Brain microvascular endothelial cell (primary cell): ENCODE results near the gene OSBPL7.

Source experiments
- DNase-seq: peaks from one replicate; pipeline ENCODE4 v3.0.0-alpha.2; 2020
- H3K27ac ChIP-seq: fragments of 250-450 bp; sonication (Bioruptor Pico); 2 replicates; pipeline ENCODE4 v1.5.1; 2020; ENCODE audit warnings: mild to moderate bottlenecking, moderate library complexity
- H3K27me3 ChIP-seq: fragments of 250-450 bp; sonication (Bioruptor Pico); replicated peaks from 2 replicates; pipeline ENCODE4 v1.5.1; 2020; ENCODE audit warnings: mild to moderate bottlenecking
- H3K36me3 ChIP-seq: fragments of 250-450 bp; sonication (Bioruptor Pico); replicated peaks from 2 replicates; pipeline ENCODE4 v1.5.1; 2020; ENCODE audit warnings: mild to moderate bottlenecking
- H3K4me3 ChIP-seq: 2 replicates; pipeline ENCODE4 v1.5.1; 2011; ENCODE audit warnings: low read depth, mild to moderate bottlenecking, control low read depth, low read length, moderate library complexity
- CTCF ChIP-seq: IDR thresholded peaks from 2 replicates; pipeline ENCODE4 v1.5.1; 2011; ENCODE audit warnings: low read depth, mild to moderate bottlenecking, moderate library complexity, low read length, control low read depth, inconsistent platforms; ENCODE audit errors: missing control alignments
- in situ Hi-C: cut with HindIII; loops from 2 replicates; pipeline ENCODE4 v1.10.0; 2017; ENCODE audit warnings: low sequenced_read_pairs, low pct_ligation_motif_present

The OSBPL7 gene

GRCh38 chr17:47806026-47806912 lies 15.3 kb downstream of the OSBPL7 start:
- H3K27ac ChIP-seq, result no peak overlapping the region
- no peak for TF ChIP-seq CTCF
- no peak for DNase-seq
- H3K36me3 ChIP-seq, result peaks cover 23% of the 10 kb centered on the region
- H3K4me3 ChIP-seq, result no peak overlapping the region
- in situ Hi-C loops, result no loop called here
- peaks cover 9% of the 10 kb centered on the region for H3K27me3 ChIP-seq

DNA sequence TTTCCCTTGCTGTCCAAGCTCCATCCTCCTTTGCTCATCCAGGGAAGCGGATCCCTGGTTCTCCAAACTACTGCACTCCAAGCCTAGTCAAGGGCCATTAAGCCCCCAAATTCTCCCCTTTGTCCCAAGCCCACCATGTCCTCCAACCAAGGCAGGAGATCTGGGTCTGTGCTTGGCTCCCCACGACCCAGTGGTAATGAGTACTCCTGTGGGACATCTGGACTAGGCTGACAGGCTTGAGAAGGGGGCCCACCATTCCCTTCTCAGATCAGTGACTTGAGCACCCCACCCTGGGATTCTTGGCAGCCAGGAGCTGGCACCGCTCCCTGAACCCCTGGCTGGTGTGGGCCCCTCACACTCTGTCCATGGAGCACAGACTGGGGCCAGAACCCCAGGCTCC lies 17.1 kb downstream of the OSBPL7 start:
- TF ChIP-seq CTCF, result no peak
- in situ Hi-C loops, result no loop called here

DNA sequence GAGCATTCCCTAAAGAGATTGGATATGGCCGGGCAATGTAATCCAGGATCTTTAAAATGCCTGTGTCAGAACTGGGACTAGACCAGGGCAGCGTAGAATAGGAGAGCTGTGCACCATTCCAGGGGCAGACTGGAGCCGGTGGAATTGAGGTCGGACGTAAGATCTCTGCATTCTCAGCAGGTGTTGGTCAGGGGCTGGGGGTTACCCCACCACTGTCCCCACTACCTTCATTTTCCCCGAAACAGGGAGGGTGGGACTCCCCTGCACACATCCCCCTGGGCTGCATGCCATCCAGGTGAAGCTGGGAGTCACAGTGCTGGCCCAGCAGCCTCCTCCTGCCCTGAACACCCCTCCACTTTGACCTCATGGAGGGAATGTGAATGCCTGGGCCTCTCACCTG lies 17.8 kb downstream of the OSBPL7 start:
- in situ Hi-C loops, result no loop called here
- TF ChIP-seq CTCF, result no peak
- Histone ChIP-seq H3K4me3 (no peak overlapping the region), H3K27me3 (peaks cover 9% of the 10 kb centered on the region), H3K36me3 (peaks cover 17% of the 10 kb centered on the region), H3K27ac (no peak overlapping the region)
- DNase-seq, result no peak

More for the DNA sequence above, 17.1 kb downstream of the OSBPL7 start:
- DNase-seq, result no peak
- H3K4me3 ChIP-seq, result no peak overlapping the region
- H3K36me3 ChIP-seq, result peaks cover 23% of the 10 kb centered on the region
- no peak overlapping the region for H3K27ac ChIP-seq
- peaks cover 9% of the 10 kb centered on the region for H3K27me3 ChIP-seq

GRCh38 chr17:47803201-47803600 lies 18.4 kb downstream of the OSBPL7 start:
- Histone ChIP-seq H3K27me3 (peaks cover 9% of the 10 kb centered on the region), H3K36me3 (peaks cover 11% of the 10 kb centered on the region), H3K4me3 (no peak overlapping the region), H3K27ac (no peak overlapping the region)
- no peak for TF ChIP-seq CTCF
- no peak for DNase-seq
- in situ Hi-C loops, result no loop called here

- in situ Hi-C loops, result no loop called here
- peak; percentile 80 for TF ChIP-seq CTCF
- peak; percentile 32 for DNase-seq
Observed at GRCh38 chr17:47802341-47803022, 19.1 kb downstream of the OSBPL7 start.

More at GRCh38 chr17:47802341-47803022, 19.1 kb downstream of the OSBPL7 start:
- Histone ChIP-seq H3K27me3 (peaks cover 9% of the 10 kb centered on the region), H3K27ac (no peak overlapping the region), H3K4me3 (no peak overlapping the region), H3K36me3 (peaks cover 4% of the 10 kb centered on the region)
